Measurements from ENCODE around the gene TAS1R1. TPM values are rescaled to one million over a fixed set of nuclear protein-coding genes. Genes with fewer than 3 reads are reported as not detected.

The TAS1R1 gene
- total RNA-seq: not detected

- DNase-seq: no peak
- no peaks in the 10 kb centered on the region for H3K9me3 Mint-ChIP-seq
- H3K27me3 Mint-ChIP-seq (ENCODE audit: low read depth): no peaks in the 10 kb centered on the region
- peak within 1 kb of the TSS; percentile 86 to 87 for H3K4me3 Mint-ChIP-seq
- H3K36me3 Mint-ChIP-seq (ENCODE audit: insufficient read depth in 2 of 2): peaks cover 0 to 3% of the 10 kb centered on the region in 2 donors
- no peak for ATAC-seq (replicated peaks in 1 of 2)
- H3K4me1 Mint-ChIP-seq (ENCODE audit: low read depth): peaks cover 16% of the 10 kb centered on the region
- no peak within 1 kb of the TSS for H3K27ac Mint-ChIP-seq
Measured at GRCh38 chr1:6554907-6555778, at the start of gene TAS1R1. Gene TAS1R1 (plus strand): TSS chr1:6555307. CDS start chr1:6555374, 67 bp downstream.

- no peaks in the 10 kb centered on the region for H3K36me3 Mint-ChIP-seq (ENCODE audit: insufficient read depth in 2 of 2)
- no peaks in the 10 kb centered on the region for H3K4me1 Mint-ChIP-seq (ENCODE audit: low read depth)
- no peak for DNase-seq
- H3K9me3 Mint-ChIP-seq: no peaks in the 10 kb centered on the region
- no peaks in the 10 kb centered on the region for H3K27me3 Mint-ChIP-seq (ENCODE audit: low read depth)
- H3K4me3 Mint-ChIP-seq: no peak overlapping the region
- no peak overlapping the region for H3K27ac Mint-ChIP-seq
- ATAC-seq (replicated peaks in 1 of 2): no peak
Measured at GRCh38 chr1:6505367-6506209, 49.5 kb upstream of the TAS1R1 start.

- no peaks in the 10 kb centered on the region for H3K36me3 Mint-ChIP-seq (ENCODE audit: insufficient read depth in 2 of 2)
- H3K4me3 Mint-ChIP-seq: no peak overlapping the region
- H3K4me1 Mint-ChIP-seq (ENCODE audit: low read depth): no peaks in the 10 kb centered on the region
- H3K27ac Mint-ChIP-seq: no peak overlapping the region
- DNase-seq (no peak), ATAC-seq (replicated peaks in 1 of 2) (no peak)
- no peaks in the 10 kb centered on the region for H3K9me3 Mint-ChIP-seq
- H3K27me3 Mint-ChIP-seq (ENCODE audit: low read depth): no peaks in the 10 kb centered on the region
Measured at GRCh38 chr1:6506210-6507036, 48.7 kb upstream of the TAS1R1 start.

- Mint-ChIP-seq H3K36me3 (ENCODE audit: insufficient read depth in 2 of 2) (no peaks in the 10 kb centered on the region), H3K4me1 (ENCODE audit: low read depth) (no peaks in the 10 kb centered on the region), H3K4me3 (no peak overlapping the region), H3K9me3 (no peaks in the 10 kb centered on the region), H3K27me3 (ENCODE audit: low read depth) (no peaks in the 10 kb centered on the region), H3K27ac (no peak overlapping the region)
- ATAC-seq (replicated peaks in 1 of 2) (no peak), DNase-seq (no peak)
Measured at GRCh38 chr1:6507037-6507428, 48.1 kb upstream of the TAS1R1 start.

- no peak overlapping the region for H3K4me3 Mint-ChIP-seq
- ATAC-seq (replicated peaks in 1 of 2) (no peak), DNase-seq (no peak)
- no peaks in the 10 kb centered on the region for H3K4me1 Mint-ChIP-seq (ENCODE audit: low read depth)
- no peaks in the 10 kb centered on the region for H3K36me3 Mint-ChIP-seq (ENCODE audit: insufficient read depth in 2 of 2)
- H3K27ac Mint-ChIP-seq: no peak overlapping the region
- H3K27me3 Mint-ChIP-seq (ENCODE audit: low read depth): no peaks in the 10 kb centered on the region
- H3K9me3 Mint-ChIP-seq: no peaks in the 10 kb centered on the region
Measured at GRCh38 chr1:6507461-6507911, 47.6 kb upstream of the TAS1R1 start.

GRCh38 chr1:6508154-6508815 lies 46.8 kb upstream of the TAS1R1 start:
- Mint-ChIP-seq H3K27me3 (ENCODE audit: low read depth) (no peaks in the 10 kb centered on the region), H3K4me1 (ENCODE audit: low read depth) (no peaks in the 10 kb centered on the region), H3K36me3 (ENCODE audit: insufficient read depth in 2 of 2) (no peaks in the 10 kb centered on the region), H3K4me3 (no peak overlapping the region), H3K9me3 (no peaks in the 10 kb centered on the region), H3K27ac (no peak overlapping the region)
- DNase-seq: no peak
- ATAC-seq (replicated peaks in 1 of 2): no peak

GRCh38 chr1:6508816-6509189 lies 46.3 kb upstream of the TAS1R1 start:
- H3K27ac Mint-ChIP-seq: no peak overlapping the region
- H3K9me3 Mint-ChIP-seq: no peaks in the 10 kb centered on the region
- H3K36me3 Mint-ChIP-seq (ENCODE audit: insufficient read depth in 2 of 2): no peaks in the 10 kb centered on the region
- ATAC-seq (replicated peaks in 1 of 2) (no peak), DNase-seq (no peak)
- no peaks in the 10 kb centered on the region for H3K4me1 Mint-ChIP-seq (ENCODE audit: low read depth)
- H3K4me3 Mint-ChIP-seq: no peak overlapping the region
- H3K27me3 Mint-ChIP-seq (ENCODE audit: low read depth): no peaks in the 10 kb centered on the region

GRCh38 chr1:6509220-6509918 lies 45.7 kb upstream of the TAS1R1 start:
- Mint-ChIP-seq H3K9me3 (no peaks in the 10 kb centered on the region), H3K27ac (no peak overlapping the region), H3K36me3 (ENCODE audit: insufficient read depth in 2 of 2) (no peaks in the 10 kb centered on the region), H3K27me3 (ENCODE audit: low read depth) (no peaks in the 10 kb centered on the region), H3K4me3 (no peak overlapping the region), H3K4me1 (ENCODE audit: low read depth) (no peaks in the 10 kb centered on the region)
- ATAC-seq (replicated peaks in 1 of 2) (no peak), DNase-seq (no peak)

- no peaks in the 10 kb centered on the region for H3K9me3 Mint-ChIP-seq
- DNase-seq: no peak
- no peaks in the 10 kb centered on the region for H3K4me1 Mint-ChIP-seq (ENCODE audit: low read depth)
- H3K4me3 Mint-ChIP-seq: no peak overlapping the region
- H3K36me3 Mint-ChIP-seq (ENCODE audit: insufficient read depth in 2 of 2): no peaks in the 10 kb centered on the region
- H3K27me3 Mint-ChIP-seq (ENCODE audit: low read depth): no peaks in the 10 kb centered on the region
- ATAC-seq (replicated peaks in 1 of 2): no peak
- H3K27ac Mint-ChIP-seq: no peak overlapping the region
Measured at GRCh38 chr1:6509919-6510291, 45.2 kb upstream of the TAS1R1 start.

- DNase-seq: no peak
- no peaks in the 10 kb centered on the region for H3K36me3 Mint-ChIP-seq (ENCODE audit: insufficient read depth in 2 of 2)
- H3K4me1 Mint-ChIP-seq (ENCODE audit: low read depth): no peaks in the 10 kb centered on the region
- H3K9me3 Mint-ChIP-seq: no peaks in the 10 kb centered on the region
- H3K27ac Mint-ChIP-seq: no peak overlapping the region
- H3K4me3 Mint-ChIP-seq: no peak overlapping the region
- H3K27me3 Mint-ChIP-seq (ENCODE audit: low read depth): no peaks in the 10 kb centered on the region
- no peak for ATAC-seq (replicated peaks in 1 of 2)
Measured at GRCh38 chr1:6510493-6510892, 44.6 kb upstream of the TAS1R1 start.

- Mint-ChIP-seq H3K4me3 (no peak overlapping the region), H3K36me3 (ENCODE audit: insufficient read depth in 2 of 2) (no peaks in the 10 kb centered on the region), H3K9me3 (no peaks in the 10 kb centered on the region), H3K27me3 (ENCODE audit: low read depth) (no peaks in the 10 kb centered on the region), H3K4me1 (ENCODE audit: low read depth) (no peaks in the 10 kb centered on the region), H3K27ac (no peak overlapping the region)
- DNase-seq (no peak), ATAC-seq (replicated peaks in 1 of 2) (no peak)
Measured at GRCh38 chr1:6511056-6511455, 44.1 kb upstream of the TAS1R1 start.

GRCh38 chr1:6511561-6512244 lies 43.4 kb upstream of the TAS1R1 start:
- Mint-ChIP-seq H3K36me3 (ENCODE audit: insufficient read depth in 2 of 2) (no peaks in the 10 kb centered on the region), H3K4me1 (ENCODE audit: low read depth) (no peaks in the 10 kb centered on the region)

More at GRCh38 chr1:6511561-6512244, 43.4 kb upstream of the TAS1R1 start:
- DNase-seq (no peak), ATAC-seq (replicated peaks in 1 of 2) (no peak)
- Mint-ChIP-seq H3K4me3 (no peak overlapping the region), H3K9me3 (no peaks in the 10 kb centered on the region), H3K27me3 (ENCODE audit: low read depth) (no peaks in the 10 kb centered on the region), H3K27ac (no peak overlapping the region)

Data from activated T-cell treated with anti-CD3 and anti-CD28 coated beads, Interleukin-2, amount 50 U/mL, for 72 hours (primary cell).